GM19023 (cell line): ENCODE results near the gene KLHL2.
"Not testable (repeated sequence)": the region's sequence is repeated elsewhere in the genome, so short reads cannot be mapped to it uniquely, and the experiment has no call there.

Experiments
- ATAC-seq: cut with Tn5 transposase; IDR thresholded peaks from one replicate; pipeline ENCODE4 v1.9.1; 2021; ENCODE audit warnings: mild to moderate bottlenecking, moderate library complexity; ENCODE audit not compliant: unreplicated experiment

The KLHL2 gene

GRCh38 chr4:165327211-165328100, 120.1 kb downstream of the KLHL2 start, which contains the start of gene MSMO1:
Gene MSMO1, plus strand, starts transcription at chr4:165327669. Its CDS starts 5,702 bp downstream, at chr4:165333371.
- ATAC-seq = peak; percentile 98

DNA sequence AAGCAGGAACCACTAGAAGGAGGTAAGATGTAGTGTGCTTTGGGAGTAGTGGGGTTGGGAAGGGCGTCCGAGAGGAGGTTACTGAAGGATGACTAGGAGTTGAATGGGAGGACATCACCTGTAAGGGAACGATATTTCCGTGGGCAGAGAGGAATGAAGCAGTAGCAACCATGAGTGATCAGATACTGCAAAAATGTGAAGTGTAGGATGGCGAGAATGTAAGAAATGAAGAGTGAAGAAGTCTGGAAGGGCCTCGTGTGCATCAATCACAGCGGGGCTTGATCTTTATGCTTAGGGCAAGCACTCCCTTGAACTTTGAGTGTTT, 120.7 kb downstream of the KLHL2 start:
- peak; percentile 1 for ATAC-seq

DNA sequence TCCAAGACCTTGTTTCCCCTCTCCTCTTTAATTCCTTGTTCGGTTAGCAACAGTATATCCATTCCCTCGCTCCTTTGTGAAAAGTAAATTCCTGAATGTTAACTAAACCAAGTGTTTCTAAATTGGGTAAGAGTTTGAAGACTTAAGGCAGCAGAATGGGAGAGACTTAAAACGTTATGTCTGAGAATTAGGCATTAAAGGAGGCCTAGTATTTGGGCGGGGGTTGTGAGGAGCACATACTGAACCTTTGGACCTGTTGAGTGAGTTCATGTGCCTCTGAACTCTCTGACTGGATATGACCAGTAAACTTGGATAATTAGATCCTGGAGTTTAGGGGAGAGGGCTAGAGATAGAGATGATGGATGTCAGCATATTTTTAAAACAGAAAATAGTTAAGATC, 121.3 kb downstream of the KLHL2 start:
- no peak for ATAC-seq

- no peak for ATAC-seq
Measured at GRCh38 chr4:165330071-165330470, 122.7 kb downstream of the KLHL2 start.

- no peak for ATAC-seq
Measured at GRCh38 chr4:165330666-165331065, 123.3 kb downstream of the KLHL2 start.

DNA sequence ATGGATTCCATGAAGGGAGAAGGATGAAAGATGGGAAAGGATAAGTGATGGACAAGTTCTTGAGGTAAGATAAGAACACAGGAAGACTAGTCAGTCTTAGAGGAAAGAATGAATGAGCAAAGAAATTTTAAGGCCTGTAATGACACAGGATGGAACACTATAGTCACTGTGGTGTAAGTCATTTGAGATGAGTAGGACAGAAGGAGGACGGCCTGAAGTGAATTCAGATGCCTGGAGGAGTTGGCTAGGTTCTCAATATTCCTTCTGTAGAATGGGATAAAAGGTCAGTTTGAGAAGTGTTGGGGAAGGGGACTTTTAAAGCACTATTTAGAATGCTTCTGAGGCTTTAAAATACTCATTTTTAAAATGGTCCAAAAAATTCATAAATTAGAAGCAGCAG, 124.0 kb downstream of the KLHL2 start:
- no peak for ATAC-seq

- ATAC-seq = no peak
Measured at GRCh38 chr4:165331823-165332222, 124.5 kb downstream of the KLHL2 start.

- no peak for ATAC-seq
Measured at GRCh38 chr4:165332502-165332901, 125.1 kb downstream of the KLHL2 start.

DNA sequence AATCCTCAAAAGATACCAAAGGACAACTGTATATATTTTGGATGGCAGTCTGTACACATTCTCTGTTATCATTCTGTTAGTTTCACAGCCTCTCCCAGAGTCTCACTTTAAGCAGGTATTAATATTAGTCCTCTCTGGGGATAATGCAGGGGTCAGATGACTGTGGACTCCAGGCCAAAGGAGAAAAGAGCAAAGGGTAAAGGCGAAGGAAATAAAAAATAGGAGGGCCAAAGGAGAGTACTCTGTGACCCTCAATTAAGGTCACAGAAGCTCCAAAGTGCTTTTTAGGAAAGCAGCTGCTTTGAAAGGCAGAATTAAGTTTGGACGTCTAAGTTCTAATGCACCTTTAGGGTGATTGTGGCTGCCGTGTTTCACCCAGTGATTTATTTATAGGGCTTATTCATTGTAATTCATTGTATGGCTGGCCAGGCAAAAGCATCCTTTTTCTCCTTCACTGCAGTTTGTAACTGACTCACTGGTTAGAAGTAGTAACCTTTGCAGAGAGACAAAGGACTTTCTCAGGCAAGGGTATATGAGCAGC, 127.9 kb downstream of the KLHL2 start:
- no peak for ATAC-seq

GRCh38 chr4:165336743-165337142, 129.4 kb downstream of the KLHL2 start:
- ATAC-seq = no peak

- ATAC-seq = not testable (repeated sequence)
Measured at GRCh38 chr4:165342340-165342739, 135.0 kb downstream of the KLHL2 start.

- ATAC-seq = no peak
Measured at GRCh38 chr4:165343353-165344191, 136.2 kb downstream of the KLHL2 start.

DNA sequence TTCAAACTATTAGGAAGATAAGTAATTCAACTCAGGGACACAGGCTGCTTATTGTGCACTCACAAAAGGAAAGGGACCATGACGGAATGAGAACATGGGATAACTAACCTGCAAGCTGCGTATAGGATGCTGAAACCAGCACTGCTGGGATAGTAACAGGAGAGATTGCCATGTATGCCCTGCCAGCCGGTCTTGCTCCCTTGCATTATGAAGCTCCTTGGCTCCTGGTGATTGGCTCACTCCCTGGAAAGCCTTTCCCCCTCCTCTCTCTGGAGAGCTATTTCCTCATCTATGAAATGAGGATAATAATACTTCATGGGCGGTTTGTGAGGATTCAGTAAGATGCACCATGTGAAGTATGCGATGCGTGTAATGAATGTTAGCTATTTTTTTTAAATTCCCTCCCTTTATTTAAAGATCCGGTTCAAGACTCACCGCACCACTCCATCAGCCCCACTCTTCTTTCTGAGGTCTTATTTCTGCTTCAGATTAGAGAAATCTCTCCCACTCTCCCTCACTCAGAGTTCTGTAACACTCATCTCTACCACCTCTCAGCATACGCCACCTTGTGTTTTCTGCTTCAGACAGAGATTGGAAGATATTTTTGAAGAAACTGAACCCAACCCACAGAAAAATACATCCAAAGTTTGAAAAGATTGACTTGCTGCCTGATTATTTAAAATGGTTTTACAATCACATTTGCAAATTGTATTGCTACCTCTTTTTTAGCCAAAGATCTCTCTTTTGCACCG, 138.5 kb downstream of the KLHL2 start:
- ATAC-seq = no peak

DNA sequence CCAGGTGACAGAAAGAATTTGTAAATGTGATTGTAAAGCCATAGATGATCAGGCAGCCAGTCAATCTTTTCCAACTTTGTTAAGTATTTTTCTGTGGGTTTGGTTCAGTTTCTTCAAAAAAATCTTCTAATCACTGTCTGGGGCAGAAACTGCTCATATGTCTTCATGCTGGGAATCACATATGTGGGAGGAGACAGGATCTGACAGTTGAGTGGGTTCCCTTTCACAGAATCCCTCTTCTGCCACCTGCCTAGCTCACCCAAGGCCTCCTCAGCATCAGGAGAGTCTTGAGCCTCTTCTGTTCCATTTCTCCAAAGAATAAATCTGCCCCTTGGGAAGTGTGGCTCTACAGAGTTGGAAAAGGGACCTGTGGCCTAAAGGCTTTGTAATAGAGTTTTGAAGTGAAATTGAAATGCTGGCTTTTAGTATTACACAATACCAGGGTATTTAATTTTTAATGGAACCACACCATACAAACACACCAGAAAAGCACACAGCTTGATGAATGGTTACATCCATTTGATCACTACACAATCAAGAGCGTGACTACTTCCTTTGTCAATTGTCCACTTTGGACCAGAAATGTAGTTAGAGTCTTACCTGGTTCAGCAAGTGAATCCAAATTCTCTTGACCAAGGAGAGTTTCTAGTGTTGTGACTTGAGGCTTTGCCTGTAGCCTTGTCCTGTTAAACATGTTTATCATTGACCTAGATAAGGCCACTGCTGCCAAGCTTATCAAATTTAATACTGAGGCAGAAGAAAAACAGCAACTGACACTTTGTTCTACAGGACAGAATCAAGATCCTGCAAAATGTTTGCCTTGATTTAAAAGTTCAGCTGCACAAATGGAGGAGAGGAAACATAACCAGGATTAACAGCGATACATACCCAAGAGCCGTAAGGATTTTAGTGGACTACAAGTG, 140.5 kb downstream of the KLHL2 start:
- ATAC-seq = no peak

DNA sequence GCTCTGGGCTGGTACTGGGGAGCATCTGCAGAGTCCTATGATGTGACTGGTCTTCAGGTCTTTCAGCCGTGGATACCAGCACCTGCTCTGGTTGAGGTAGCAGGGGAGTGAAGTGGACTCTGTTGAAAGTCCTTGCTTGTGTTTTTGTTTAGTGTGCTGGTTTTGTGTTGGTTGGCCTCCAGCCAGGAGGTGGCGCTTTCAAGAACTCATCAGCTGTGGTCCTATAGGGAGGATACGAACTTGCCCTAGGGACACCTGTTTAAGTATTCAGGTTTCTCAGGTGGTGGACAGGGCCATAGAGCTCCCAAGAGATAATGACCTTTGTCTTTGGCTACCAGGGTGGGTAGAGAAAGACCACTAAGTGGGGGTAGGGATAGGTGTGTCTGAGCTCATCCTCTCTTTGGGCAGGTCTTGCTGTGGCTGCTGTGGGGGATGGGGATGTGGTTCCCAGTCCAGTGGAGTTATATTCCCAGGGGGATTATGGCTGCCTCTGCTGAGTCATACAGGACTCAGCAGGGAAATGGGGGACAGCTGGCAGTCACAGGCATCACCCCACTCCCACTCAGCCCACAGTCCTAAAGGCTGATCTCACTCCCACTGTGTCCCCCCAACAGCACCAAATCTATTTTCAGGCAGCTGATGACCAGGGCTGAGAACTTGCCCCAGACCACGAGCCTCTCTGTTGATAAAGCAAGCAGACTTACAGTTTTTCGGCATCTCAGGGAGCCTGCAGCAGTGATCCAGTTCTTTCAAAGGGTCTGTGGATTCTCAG, 144.2 kb downstream of the KLHL2 start:
- no peak for ATAC-seq

- ATAC-seq = no peak
Measured at GRCh38 chr4:165355900-165356300, 148.5 kb downstream of the KLHL2 start.

- no peak for ATAC-seq
Measured at GRCh38 chr4:165359506-165359905, 152.1 kb downstream of the KLHL2 start.

DNA sequence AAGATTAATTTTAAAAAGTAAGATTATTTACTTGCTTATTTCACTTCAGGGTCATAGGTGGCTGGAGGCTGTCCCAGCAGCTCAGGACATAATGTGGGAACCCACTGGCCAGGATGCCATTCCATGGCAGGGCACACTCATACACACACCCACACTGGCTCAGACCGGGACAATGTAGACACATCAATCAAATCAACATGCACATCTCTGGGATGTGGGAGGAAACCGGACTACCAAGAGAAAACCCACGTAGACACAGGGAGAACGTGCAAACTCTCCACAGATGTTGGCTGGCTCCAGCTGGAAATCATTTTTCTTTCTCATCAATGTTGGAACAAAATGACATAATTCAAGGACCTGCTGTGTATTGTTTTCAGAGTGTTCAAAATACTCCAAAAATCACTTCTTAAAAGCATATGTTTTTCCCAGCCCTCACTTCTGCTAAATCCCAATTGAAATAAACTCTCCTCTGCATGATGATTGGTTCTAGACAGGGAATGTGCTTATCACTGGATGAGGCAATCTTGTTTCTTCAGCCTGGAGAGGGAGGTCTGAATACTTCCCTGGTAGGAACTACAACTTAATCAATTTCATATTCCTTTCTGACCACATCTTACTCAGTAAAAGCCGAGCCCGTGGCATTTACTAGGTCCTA, 152.8 kb downstream of the KLHL2 start:
- no peak for ATAC-seq
